Stomach (tissue), 19 donors: ENCODE measurements around the gene OR1A2. TPM values are rescaled to one million over a fixed set of nuclear protein-coding genes. Genes with fewer than 3 reads are reported as not detected.
A peak's percentile ranks its signal among the peaks of the same experiment; 100 is the strongest.

Source experiments
- DNase-seq, 2 donors: peaks; one replicate each; pipeline versions ENCODE4 v3.0.0 to v3.0.0-alpha.2; 2013 to 2019
- H3K27ac ChIP-seq, 5 donors: fragments of 200-600 bp in 4 of 5; sonication (generic) in 4 of 5; one replicate each; pipeline ENCODE4 v1.5.1; 2013 to 2019; ENCODE audit warnings: mild to moderate bottlenecking in 1 of 5, moderate library complexity in 1 of 5
- H3K27me3 ChIP-seq, 3 donors: fragments of 200-600 bp; sonication (generic); one replicate each; pipeline ENCODE4 v1.5.1; 2017 to 2019; ENCODE audit warnings: mixed run types in 1 of 3
- H3K36me3 ChIP-seq, 4 donors: fragments of 200-600 bp; sonication (generic); 1 replicate in 3 of 4; 2 replicates in 1 of 4; pipeline ENCODE4 v1.5.1; 2016 to 2019
- H3K4me1 ChIP-seq, 4 donors: fragments of 200-600 bp; sonication (generic); one replicate each; pipeline ENCODE4 v1.5.1; 2016 to 2019
- H3K4me3 ChIP-seq, 4 donors: fragments of 200-600 bp; sonication (generic) in 3 of 4; one replicate each; pipeline ENCODE4 v1.5.1; 2016 to 2019; ENCODE audit warnings: mild to moderate bottlenecking in 1 of 4
- H3K9me3 ChIP-seq, 4 donors: fragments of 200-600 bp; sonication (generic); one replicate each; pipeline ENCODE4 v1.5.1; 2016 to 2019
- CTCF ChIP-seq, 7 experiments: fragments of 450-650 bp in 4 of 7; fragments of 200-600 bp in 3 of 7; sonication (generic) in 3 of 7; IDR thresholded peaks; one replicate each; pipeline ENCODE4 v1.5.1; 2016 to 2019; ENCODE audit warnings: antibody characterized with exemption in 7 of 7, control low read depth in 2 of 7, mild to moderate bottlenecking in 1 of 7
- EP300 ChIP-seq: sonication (generic); formaldehyde crosslinking; IDR thresholded peaks from one replicate; pipeline ENCODE4 v1.6.1; 2017; ENCODE audit warnings: antibody characterized with exemption
- POLR2A ChIP-seq, 4 donors: fragments of 450-650 bp; IDR thresholded peaks; one replicate each; pipeline ENCODE4 v1.6.1; 2016; ENCODE audit warnings: antibody characterized with exemption in 4 of 4, control low read depth in 2 of 4, mild to moderate bottlenecking in 1 of 4, moderate library complexity in 1 of 4
- POLR2AphosphoS5 ChIP-seq, 3 donors: sonication (generic); formaldehyde crosslinking; IDR thresholded peaks; one replicate each; pipeline ENCODE4 v1.6.1; 2016; ENCODE audit warnings: antibody characterized with exemption in 3 of 3
- WGBS, 5 donors: extraction: QIAGEN DNeasy Blood & Tissue Kit in 3 of 5; methylation state at CpG; one replicate each; pipeline versions ENCODE4 v1.1.5 to v1.1.7; 2013 to 2018; 5-methylcytosine and 5-hydroxymethylcytosine counted together
- intact Hi-C: fragments of 100-400 bp; cut with DNase I; formaldehyde crosslinking; loops from one replicate; pipeline ENCODE4 v1.15.1; 2023; ENCODE audit warnings: low total_unique reads
- long read RNA-seq, 10 donors: transcript quantifications; one replicate each; lab custom pipeline, GENCODE V29; 2026
- polyA plus RNA-seq, 3 donors: library from polyadenylated mRNA; stranded (reverse); fragments of 200-250 nt; gene quantifications; one replicate each; pipeline ENCODE4 v1.2.3, GENCODE V29; 2013
- total RNA-seq, 5 donors: library from RNA; depleted of rRNA; stranded (reverse); fragments of >200 nt; gene quantifications; one replicate each; pipeline versions ENCODE4 v1.1.0 to v1.2.3, GENCODE V29; 2014 to 2016
- donor health status: healthy with polysubstance abuse.
- donor health status: Bipolar disorder and iron deficiency.
- donor health status: healthy.

OR1A2 gene
- total RNA-seq, result not detected
- polyA plus RNA-seq, result not detected
- long read RNA-seq, donor 1, result 0 reads
- long read RNA-seq, donor 2, result 0 reads
- long read RNA-seq, donor 3, result 0 reads
- long read RNA-seq, donor 4, result 0 reads
- long read RNA-seq, donor 5, result 0 reads
- long read RNA-seq, donor 6, result 0 reads
- long read RNA-seq, donor 7, result 0 reads
- long read RNA-seq, donor 8, result 0 reads
- long read RNA-seq, donor 9, partial matches to known transcripts, result 0 of 1 reads
- long read RNA-seq, donor 9, other reads (novel, unspliced or antisense), result 0 of 1 reads
- long read RNA-seq, donor 10, result 0 reads

- intact Hi-C loops, result no loop called here
- DNase-seq, result no peak
- Histone ChIP-seq H3K9me3 (peaks cover 0 to 20% (median 16%) of the 10 kb centered on the region in 4 donors), H3K27me3 (peaks cover 0 to 11% (median 0%) of the 10 kb centered on the region in 3 donors), H3K4me1 (no peaks in the 10 kb centered on the region), H3K36me3 (no peaks in the 10 kb centered on the region), H3K27ac (no peak within 1 kb of the TSS), H3K4me3 (no peak within 1 kb of the TSS)
- TF ChIP-seq CTCF (IDR thresholded peaks at IDR 0.05), result no peak
- 76 to 80% (median 79%) methylated on average over 4 of the region's 4 CpGs for WGBS, 5 donors
Measured at GRCh38 chr17:3197219-3197618, at the start of gene OR1A2. Gene OR1A2 (plus strand): TSS chr17:3197519. CDS start chr17:3197519, 0 bp downstream.

GRCh38 chr17:3157218-3157617, 40.1 kb upstream of the OR1A2 start:
- Histone ChIP-seq H3K36me3 (no peaks in the 10 kb centered on the region), H3K27me3 (peaks cover 0 to 18% (median 3%) of the 10 kb centered on the region in 3 donors), H3K4me1 (no peaks in the 10 kb centered on the region), H3K9me3 (peaks cover 0 to 4% (median 2%) of the 10 kb centered on the region in 4 donors), H3K4me3 (no peak overlapping the region), H3K27ac (no peak overlapping the region)
- DNase-seq, result no peak
- WGBS, 5 donors, result 68 to 88% (median 80%) methylated on average over 1 of the region's 1 CpG
- intact Hi-C loops, result no loop called here
- TF ChIP-seq CTCF (IDR thresholded peaks at IDR 0.05), result no peak
- no peak for TF ChIP-seq POLR2A (IDR thresholded peaks at IDR 0.05)
- TF ChIP-seq EP300, result no peak
- TF ChIP-seq POLR2AphosphoS5 (IDR thresholded peaks at IDR 0.05), result no peak

GRCh38 chr17:3167574-3167973, 29.7 kb upstream of the OR1A2 start:
- Histone ChIP-seq H3K4me3 (no peak overlapping the region), H3K9me3 (peaks cover 0 to 25% (median 18%) of the 10 kb centered on the region in 4 donors), H3K36me3 (no peaks in the 10 kb centered on the region), H3K4me1 (no peaks in the 10 kb centered on the region), H3K27me3 (peaks cover 0 to 19% (median 0%) of the 10 kb centered on the region in 3 donors), H3K27ac (no peak overlapping the region)
- peak in 1 of 2 donors; percentile 10 for DNase-seq
- intact Hi-C loops, result no loop called here
- 38 to 64% (median 51%) methylated on average over 5 of the region's 5 CpGs for WGBS, 5 donors
- TF ChIP-seq CTCF (IDR thresholded peaks at IDR 0.05) (no peak), POLR2AphosphoS5 (IDR thresholded peaks at IDR 0.05) (no peak), EP300 (no peak), POLR2A (IDR thresholded peaks at IDR 0.05) (no peak)

- no peak for DNase-seq
- no peaks in the 10 kb centered on the region for H3K9me3 ChIP-seq
- no peak overlapping the region for H3K27ac ChIP-seq
- no peak for TF ChIP-seq POLR2A (IDR thresholded peaks at IDR 0.05)
- TF ChIP-seq CTCF (IDR thresholded peaks at IDR 0.05), result no peak
- no peak for TF ChIP-seq EP300
- TF ChIP-seq POLR2AphosphoS5 (IDR thresholded peaks at IDR 0.05), result no peak
- 19 to 29% (median 20%) methylated on average over 4 of the region's 4 CpGs for WGBS, 5 donors
- no peak overlapping the region for H3K4me3 ChIP-seq
- H3K27me3 ChIP-seq, result peaks cover 0 to 13% (median 0%) of the 10 kb centered on the region in 3 donors
- intact Hi-C loops, result no loop called here
- no peaks in the 10 kb centered on the region for H3K36me3 ChIP-seq
- no peaks in the 10 kb centered on the region for H3K4me1 ChIP-seq
Measured at GRCh38 chr17:3189961-3190360, 7.4 kb upstream of the OR1A2 start.
